Naive thymus-derived CD8-positive, alpha-beta T cell (primary cell): ENCODE results near the gene UBTF. TPM values are rescaled to one million over a fixed set of nuclear protein-coding genes. Genes with fewer than 3 reads are reported as not detected.

Source experiments
- ATAC-seq, 2 donors: fragments of 150-1000 bp; cut with Tn5 transposase in 1 of 2; sonication (Bioruptor Pico), chemical (Tn5 transposase) in 1 of 2; 1 replicate in 1 of 2; 2 replicates in 1 of 2; pipeline ENCODE4 v1.10.0; 2021; ENCODE audit warnings: mild to moderate bottlenecking in 2 of 2, moderate library complexity in 2 of 2
- POLR2A ChIA-PET: fragments of 350-600 bp; sonication (Branson Sonifier 250); formaldehyde crosslinking; loops from one replicate; lab custom pipeline; 2021; ENCODE audit warnings: antibody characterized with exemption; lab: Charles Lee
- DNase-seq, 10 donors: peaks; one replicate each; pipeline versions ENCODE4 v3.0.0 to v3.0.0-alpha.2; 2020 to 2022
- H3K27ac Mint-ChIP-seq, 10 donors: one replicate each; pipeline ENCODE4 v1.8.0; 2020 to 2022; ENCODE audit warnings: mild to moderate bottlenecking in 10 of 10, mixed read lengths in 10 of 10, moderate library complexity in 4 of 10, inconsistent platforms in 1 of 10
- H3K27me3 Mint-ChIP-seq, 5 donors: one replicate each; pipeline ENCODE4 v1.8.0; 2021 to 2022; ENCODE audit warnings: mixed read lengths in 5 of 5
- H3K36me3 Mint-ChIP-seq, 3 donors: one replicate each; pipeline ENCODE4 v1.8.0; 2020 to 2022; ENCODE audit warnings: mixed read lengths in 3 of 3, mild to moderate bottlenecking in 2 of 3, inconsistent platforms in 1 of 3
- H3K4me1 Mint-ChIP-seq, 4 donors: one replicate each; pipeline ENCODE4 v1.8.0; 2021 to 2022; ENCODE audit warnings: mixed read lengths in 4 of 4
- H3K4me3 Mint-ChIP-seq, 10 donors: one replicate each; pipeline ENCODE4 v1.8.0; 2020 to 2022; ENCODE audit warnings: mild to moderate bottlenecking in 10 of 10, mixed read lengths in 10 of 10, moderate library complexity in 6 of 10, inconsistent platforms in 1 of 10
- H3K9me3 Mint-ChIP-seq, 9 donors: one replicate each; pipeline ENCODE4 v1.8.0; 2020 to 2022; ENCODE audit warnings: mixed read lengths in 9 of 9, mild to moderate bottlenecking in 3 of 9, inconsistent platforms in 1 of 9, moderate library complexity in 1 of 9
- polyA plus RNA-seq, 3 donors: library from polyadenylated mRNA; unstranded; fragments of 300-500 nt; fragmentation: Illumina TruSeq; gene quantifications; one replicate each; pipeline ENCODE4 v1.2.3, GENCODE V29; 2021
- total RNA-seq, 8 experiments: library from RNA in 2 of 8; stranded (reverse) in 2 of 8; gene quantifications; one replicate each; pipeline ENCODE4 v1.2.3 and lab custom pipeline; 2021 to 2026

Gene UBTF
- total and polyA plus RNA-seq, 5 experiments from 2014 or later: 41.5 to 362 (median 94.2) TPM

GRCh38 chr17:44235583-44235936 lies 16.1 kb upstream of the UBTF start:
- peaks cover 7 to 9% (median 8%) of the 10 kb centered on the region in 4 donors for H3K4me1 Mint-ChIP-seq
- no peaks in the 10 kb centered on the region for H3K36me3 Mint-ChIP-seq
- DNase-seq (no peak), ATAC-seq (no peak)
- H3K4me3 Mint-ChIP-seq: no peak overlapping the region
- H3K27me3 Mint-ChIP-seq: peaks cover 0 to 4% (median 0%) of the 10 kb centered on the region in 5 donors
- H3K9me3 Mint-ChIP-seq: no peaks in the 10 kb centered on the region
- peak overlapping the region in 2 of 10 donors; percentile 19 to 54 for H3K27ac Mint-ChIP-seq
- POLR2A ChIA-PET: no interaction called here

GRCh38 chr17:44233582-44233981 lies 14.1 kb upstream of the UBTF start:
- no peak for DNase-seq
- Mint-ChIP-seq H3K27ac (no peak overlapping the region), H3K4me3 (no peak overlapping the region), H3K27me3 (peaks cover 0 to 4% (median 0%) of the 10 kb centered on the region in 5 donors), H3K4me1 (peaks cover 7 to 9% (median 8%) of the 10 kb centered on the region in 4 donors), H3K36me3 (no peaks in the 10 kb centered on the region), H3K9me3 (no peaks in the 10 kb centered on the region)
- no peak for ATAC-seq
- POLR2A ChIA-PET: interaction anchor here (0.9 kb wide), 1 partner anchor 13 kb away, joined by 3 read pairs; no protein-coding TSS in a partner anchor

GRCh38 chr17:44232061-44232460 lies 12.6 kb upstream of the UBTF start:
- no peak for DNase-seq
- H3K9me3 Mint-ChIP-seq: no peaks in the 10 kb centered on the region

GRCh38 chr17:44230140-44230539 lies 10.7 kb upstream of the UBTF start:
- DNase-seq (no peak), ATAC-seq (no peak)
- Mint-ChIP-seq H3K36me3 (no peaks in the 10 kb centered on the region), H3K27ac (peak overlapping the region in 1 of 10 donors; percentile 79), H3K9me3 (no peaks in the 10 kb centered on the region), H3K4me1 (peaks cover 4 to 5% (median 4%) of the 10 kb centered on the region in 4 donors), H3K4me3 (no peak overlapping the region), H3K27me3 (peaks cover 0 to 1% (median 0%) of the 10 kb centered on the region in 5 donors)
- POLR2A ChIA-PET: interaction anchor here (1.1 to 1.7 kb wide), 3 partner anchors 9 to 14 kb away, joined by 5 to 6 read pairs (median 6); no protein-coding TSS in a partner anchor

More at GRCh38 chr17:44232061-44232460, 12.6 kb upstream of the UBTF start:
- peaks cover 7 to 9% (median 8%) of the 10 kb centered on the region in 4 donors for H3K4me1 Mint-ChIP-seq
- H3K4me3 Mint-ChIP-seq: no peak overlapping the region
- H3K27ac Mint-ChIP-seq: no peak overlapping the region
- H3K27me3 Mint-ChIP-seq: peaks cover 0 to 4% (median 0%) of the 10 kb centered on the region in 5 donors
- H3K36me3 Mint-ChIP-seq: no peaks in the 10 kb centered on the region
- no peak for ATAC-seq
- POLR2A ChIA-PET: interaction anchor here (0.6 to 1.7 kb wide), 3 partner anchors 9 to 15 kb away, joined by 4 to 6 read pairs (median 5); no protein-coding TSS in a partner anchor

GRCh38 chr17:44229090-44229489 lies 9.6 kb upstream of the UBTF start:
- DNase-seq (no peak), ATAC-seq (no peak)
- no peak overlapping the region for H3K4me3 Mint-ChIP-seq
- POLR2A ChIA-PET: interaction anchor here (0.6 to 1.7 kb wide), 4 partner anchors 8 to 103 kb away, joined by 5 to 7 read pairs (median 6); no protein-coding TSS in a partner anchor
- no peaks in the 10 kb centered on the region for H3K36me3 Mint-ChIP-seq
- H3K4me1 Mint-ChIP-seq: no peaks in the 10 kb centered on the region
- H3K9me3 Mint-ChIP-seq: no peaks in the 10 kb centered on the region
- peaks cover 0 to 1% (median 0%) of the 10 kb centered on the region in 5 donors for H3K27me3 Mint-ChIP-seq
- no peak overlapping the region for H3K27ac Mint-ChIP-seq

GRCh38 chr17:44223541-44224071 lies 4.1 kb upstream of the UBTF start:
- peak overlapping the region in 2 of 10 donors; percentile 8 to 51 for H3K4me3 Mint-ChIP-seq
- H3K27me3 Mint-ChIP-seq: no peaks in the 10 kb centered on the region
- ATAC-seq (no peak), DNase-seq (no peak)
- POLR2A ChIA-PET: interaction anchor here (1.0 to 20.4 kb wide), 7 partner anchors 9 to 97 kb away, joined by 3 to 445 read pairs (median 6); partner anchors contain the start of genes ATXN7L3 and SLC25A39
- H3K9me3 Mint-ChIP-seq: no peaks in the 10 kb centered on the region
- peak overlapping the region in 2 of 10 donors; percentile 70 to 93 for H3K27ac Mint-ChIP-seq
- H3K36me3 Mint-ChIP-seq: no peaks in the 10 kb centered on the region
- H3K4me1 Mint-ChIP-seq: peaks cover 8 to 19% (median 10%) of the 10 kb centered on the region in 4 donors

GRCh38 chr17:44222112-44222869 lies 2.8 kb upstream of the UBTF start:
- ATAC-seq (no peak), DNase-seq (peak in 5 of 10 donors; percentile 33 to 67 (median 42))
- H3K4me1 Mint-ChIP-seq: peaks cover 12 to 26% (median 16%) of the 10 kb centered on the region in 4 donors
- POLR2A ChIA-PET: interaction anchor here (0.6 to 20.4 kb wide), 34 partner anchors 8 to 1031 kb away, joined by 3 to 445 read pairs (median 5); partner anchors contain the start of genes ATXN7L3, GRN, HDAC5 and HEXIM2
- no peaks in the 10 kb centered on the region for H3K36me3 Mint-ChIP-seq
- H3K27me3 Mint-ChIP-seq: no peaks in the 10 kb centered on the region
- H3K4me3 Mint-ChIP-seq: peak overlapping the region; percentile 91 to 100 (median 96)
- H3K27ac Mint-ChIP-seq: peak overlapping the region; percentile 91 to 98 (median 95)
- H3K9me3 Mint-ChIP-seq: no peaks in the 10 kb centered on the region

- peaks cover 15 to 31% (median 21%) of the 10 kb centered on the region in 4 donors for H3K4me1 Mint-ChIP-seq
- peak overlapping the region; percentile 91 to 100 (median 96) for H3K4me3 Mint-ChIP-seq
- no peaks in the 10 kb centered on the region for H3K36me3 Mint-ChIP-seq
- no peaks in the 10 kb centered on the region for H3K9me3 Mint-ChIP-seq
- POLR2A ChIA-PET: interaction anchor here (0.5 to 20.4 kb wide), 35 partner anchors 9 to 1364 kb away, joined by 3 to 445 read pairs (median 5); partner anchors contain the start of genes ATXN7L3, GRN, HDAC5 and HEXIM2
- peak overlapping the region; percentile 91 to 98 (median 95) for H3K27ac Mint-ChIP-seq
- H3K27me3 Mint-ChIP-seq: no peaks in the 10 kb centered on the region
- no peak for ATAC-seq
- peak in 3 of 10 donors; percentile 35 to 41 (median 37) for DNase-seq
Measured at GRCh38 chr17:44221862-44222111, 2.3 kb upstream of the UBTF start.

GRCh38 chr17:44221084-44221861 lies 1.8 kb upstream of the UBTF start:
- no peaks in the 10 kb centered on the region for H3K27me3 Mint-ChIP-seq
- H3K36me3 Mint-ChIP-seq: peaks cover under 1 to 2% (median 1%) of the 10 kb centered on the region in 3 donors
- H3K9me3 Mint-ChIP-seq: no peaks in the 10 kb centered on the region
- POLR2A ChIA-PET: interaction anchor here (0.5 to 20.4 kb wide), 38 partner anchors 8 to 1364 kb away, joined by 3 to 445 read pairs (median 5); partner anchors contain the start of genes ATXN7L3, GRN, HDAC5 and HEXIM2
- DNase-seq (peak; percentile 53 to 79 (median 65)), ATAC-seq (peak; percentile 19 to 27)
- peaks cover 18 to 36% (median 27%) of the 10 kb centered on the region in 4 donors for H3K4me1 Mint-ChIP-seq
- peak overlapping the region; percentile 91 to 100 (median 96) for H3K4me3 Mint-ChIP-seq
- H3K27ac Mint-ChIP-seq: peak overlapping the region; percentile 91 to 98 (median 95)

- Mint-ChIP-seq H3K9me3 (no peaks in the 10 kb centered on the region), H3K4me1 (peaks cover 23 to 45% (median 34%) of the 10 kb centered on the region in 4 donors), H3K36me3 (peaks cover 5 to 9% (median 8%) of the 10 kb centered on the region in 3 donors), H3K4me3 (peak overlapping the region; percentile 91 to 100 (median 96)), H3K27me3 (no peaks in the 10 kb centered on the region), H3K27ac (peak overlapping the region; percentile 90 to 98 (median 95))
- POLR2A ChIA-PET: interaction anchor here (0.6 to 20.4 kb wide), 36 partner anchors 9 to 1365 kb away, joined by 3 to 445 read pairs (median 5); partner anchors contain the start of genes ATXN7L3, GRN, HDAC5 and HEXIM2
- peak; percentile 29 to 46 for ATAC-seq
- peak; percentile 54 to 85 (median 66) for DNase-seq
Measured at GRCh38 chr17:44220213-44221083, 973 bp upstream of the UBTF start.

GRCh38 chr17:44219108-44219615 lies 313 bp downstream of the UBTF start:
- DNase-seq: peak; percentile 50 to 83 (median 76)
- peak; percentile 42 to 45 for ATAC-seq
- Mint-ChIP-seq H3K27me3 (no peaks in the 10 kb centered on the region), H3K9me3 (no peaks in the 10 kb centered on the region), H3K36me3 (peaks cover 10 to 22% (median 16%) of the 10 kb centered on the region in 3 donors), H3K4me3 (peak overlapping the region in 4 of 10 donors; percentile 40 to 100 (median 74)), H3K4me1 (peaks cover 32 to 57% (median 47%) of the 10 kb centered on the region in 4 donors), H3K27ac (peak overlapping the region in 1 of 10 donors; percentile 33)
- POLR2A ChIA-PET: interaction anchor here (0.6 to 20.4 kb wide), 16 partner anchors 9 to 1098 kb away, joined by 3 to 445 read pairs (median 16); partner anchors contain the start of genes ATXN7L3, GRN, HDAC5 and RUNDC3A
